K562 (cell line): ENCODE results near the gene CERS2. TPM values are rescaled to one million over a fixed set of nuclear protein-coding genes. Genes with fewer than 3 reads are reported as not detected.
A peak's percentile ranks its signal among the peaks of the same experiment; 100 is the strongest.

Source experiments
- ATAC-seq: fragments of 200-7000 bp; cut with Tn5 transposase; 3 replicates; pipeline ENCODE4 v1.9.1; 2020; ENCODE audit warnings: moderate library complexity
- BruUV-seq: library from RNA; stranded (reverse); fragments of 400-500 nt; replicated peaks from 2 replicates; lab custom pipeline; 2021; lab: Mats Ljungman, UMichigan
- CTCF ChIA-PET: fragments of 300-600 bp; formaldehyde crosslinking; extraction: SDS; loops from one replicate; lab custom pipeline; 2021; ENCODE audit warnings: low intra/inter-chr PET ratio; lab: Yijun Ruan, JAX
- POLR2A ChIA-PET: fragments of 300-600, 350-650 bp; sonication (Branson Sonifier 250); formaldehyde crosslinking; extraction: SDS; loops from one replicate; lab custom pipeline; 2021; ENCODE audit warnings: antibody characterized with exemption, inconsistent platforms; lab: Yijun Ruan, JAX
- DNase-seq, 4 experiments: peaks; one replicate each; pipeline versions ENCODE4 v3.0.0 to v3.0.0-alpha.2; 2011 to 2018; ENCODE audit warnings: low spot score in 3 of 4, mixed read lengths in 3 of 4; ENCODE audit errors: extremely low read depth in 1 of 4
- FAIRE-seq: peaks from 2 replicates; lab custom pipeline; 2011; peaks lifted over from hg19 to GRCh38; lab: Jason Lieb, UNC
- H2AFZ ChIP-seq: 2 replicates; pipeline ENCODE4 v1.6.0; 2011; ENCODE audit warnings: low read depth, low read length, control low read depth, inconsistent platforms
- H3K27ac ChIP-seq: fragments of 200-600 bp; 3 replicates; pipeline ENCODE4 v1.8.0; 2011; ENCODE audit warnings: low read depth, mild to moderate bottlenecking, control low read depth, inconsistent platforms, low read length, moderate library complexity, mixed read lengths; ENCODE audit errors: extremely low read depth
- H3K27me3 ChIP-seq, 2 experiments: fragments of 300-600 bp in 1 of 2; 2 replicates in 1 of 2; 3 replicates in 1 of 2; pipeline versions ENCODE4 v1.6.0 to v1.8.0; 2011; ENCODE audit warnings: inconsistent platforms in 2 of 2, low read length in 2 of 2, mild to moderate bottlenecking in 1 of 2, mixed read lengths in 1 of 2, moderate library complexity in 1 of 2; ENCODE audit not compliant: control insufficient read depth in 2 of 2, insufficient read depth in 2 of 2
- H3K36me3 ChIP-seq: fragments of 300-600 bp; 3 replicates; pipeline ENCODE4 v1.8.0; 2011; ENCODE audit warnings: mild to moderate bottlenecking, low read length, inconsistent platforms; ENCODE audit not compliant: control insufficient read depth, insufficient read depth
- H3K4me1 ChIP-seq, 2 experiments: fragments of 200-600 bp in 1 of 2; replicated peaks in 1 of 2; 2 replicates in 1 of 2; 3 replicates in 1 of 2; pipeline versions ENCODE4 v1.5.1 to v1.8.0; 2011; ENCODE audit warnings: inconsistent platforms in 2 of 2, low read length in 2 of 2, mild to moderate bottlenecking in 1 of 2, mixed read lengths in 1 of 2, moderate library complexity in 1 of 2; ENCODE audit not compliant: control insufficient read depth in 2 of 2, insufficient read depth in 2 of 2
- H3K4me2 ChIP-seq: 2 replicates; pipeline ENCODE4 v1.6.1; 2011; ENCODE audit warnings: low read length, control low read depth, inconsistent platforms, mixed read lengths; ENCODE audit not compliant: insufficient read depth
- H3K4me3 ChIP-seq: fragments of 200-600 bp; sonication (generic), shearing (Covaris generic); 2 replicates; pipeline ENCODE4 v1.5.1; 2016; ENCODE audit warnings: control low read depth, inconsistent platforms
- H3K79me2 ChIP-seq: fragments of 200-600 bp; 3 replicates; pipeline ENCODE4 v1.8.0; 2011; ENCODE audit warnings: low read length, inconsistent platforms; ENCODE audit not compliant: control insufficient read depth, insufficient read depth
- H3K9ac ChIP-seq, 2 experiments: 2 replicates each; pipeline versions ENCODE4 v1.6.0 to v1.6.1; 2011; ENCODE audit warnings: low read depth in 2 of 2, low read length in 2 of 2, control low read depth in 1 of 2, inconsistent platforms in 1 of 2, mild to moderate bottlenecking in 1 of 2, mixed read lengths in 1 of 2; ENCODE audit not compliant: insufficient read depth in 1 of 2
- H3K9me1 ChIP-seq: one replicate; pipeline ENCODE4 v1.6.0; 2011; ENCODE audit warnings: inconsistent platforms, mild to moderate bottlenecking, low read length, moderate library complexity; ENCODE audit not compliant: control insufficient read depth, insufficient read depth
- H3K9me3 ChIP-seq: replicated peaks from 2 replicates; pipeline ENCODE4 v1.5.1; 2011; ENCODE audit warnings: low read depth, low read length, inconsistent platforms; ENCODE audit not compliant: control insufficient read depth, insufficient read depth
- H4K20me1 ChIP-seq: replicated peaks from 2 replicates; pipeline ENCODE4 v1.6.1; 2011; ENCODE audit warnings: low read length, inconsistent platforms, mixed read lengths; ENCODE audit not compliant: control insufficient read depth, insufficient read depth
- ATF3 ChIP-seq, 2 experiments: fragments of 450-650 bp in 1 of 2; sonication (generic) in 1 of 2; formaldehyde crosslinking in 1 of 2; IDR thresholded peaks in 1 of 2; conservative IDR thresholded peaks in 1 of 2; 2 replicates each; pipeline versions ENCODE4 v1.6.1 to v1.8.1; 2016 to 2023; ENCODE audit warnings: mild to moderate bottlenecking in 2 of 2, moderate library complexity in 2 of 2, inconsistent platforms in 1 of 2, missing genetic modification reagents in 1 of 2
- E2F6 ChIP-seq, 2 experiments: IDR thresholded peaks; 2 replicates each; pipeline ENCODE4 v1.6.1; 2011; ENCODE audit warnings: borderline replicate concordance in 1 of 2, control low read depth in 1 of 2, low read depth in 1 of 2, low read length in 1 of 2, mild to moderate bottlenecking in 1 of 2, mixed read lengths in 1 of 2, moderate library complexity in 1 of 2; ENCODE audit not compliant: insufficient read depth in 1 of 2, insufficient read length in 1 of 2, poor library complexity in 1 of 2, severe bottlenecking in 1 of 2; ENCODE audit errors: extremely low read depth in 1 of 2
- GTF3C2 ChIP-seq: IDR thresholded peaks from 3 replicates; pipeline ENCODE4 v1.6.1; 2011; ENCODE audit warnings: borderline replicate concordance, mild to moderate bottlenecking, moderate library complexity; ENCODE audit not compliant: insufficient read length; ENCODE audit errors: extremely low read depth
- HLTF ChIP-seq: fragments of 450-650 bp; IDR thresholded peaks from 2 replicates; pipeline ENCODE4 v1.6.1; 2016
- NR0B1 ChIP-seq: fragments of 450-650 bp; IDR thresholded peaks from one replicate; pipeline ENCODE4 v1.6.1; 2018; ENCODE audit warnings: mild to moderate bottlenecking, moderate library complexity; ENCODE audit not compliant: partially characterized antibody
- SMAD4 ChIP-seq: fragments of 250-450 bp; sonication (Bioruptor Pico); conservative IDR thresholded peaks from 2 replicates; pipeline ENCODE4 v1.8.0; 2021; ENCODE audit warnings: inconsistent platforms, mild to moderate bottlenecking, moderate library complexity
- USF1 ChIP-seq: sonication (generic); formaldehyde crosslinking; IDR thresholded peaks from 2 replicates; pipeline ENCODE4 v1.9.0; 2022; ENCODE audit warnings: mild to moderate bottlenecking, missing genetic modification reagents
- WGBS: fragments of 100-300 bp; shearing (Covaris generic); methylation state at CpG from one replicate; pipeline ENCODE4 v1.1.6; 2016; ENCODE audit warnings: low coverage, mixed read lengths; ENCODE audit not compliant: insufficient coverage; ENCODE audit errors: missing lambda C conversion rate; 5-methylcytosine and 5-hydroxymethylcytosine counted together
- in situ Hi-C: fragments of 300-500 bp; cut with MboI; formaldehyde crosslinking; loops from 4 replicates; pipeline ENCODE4 v1.15.0; 2018; ENCODE audit warnings: inconsistent platforms, mixed read lengths
- intact Hi-C: fragments of 100-400 bp; cut with micrococcal nuclease; formaldehyde crosslinking; loops from 2 replicates; pipeline ENCODE4 v1.14.2; 2022
- polyA plus RNA-seq, 8 experiments: library from polyadenylated mRNA; depleted of rRNA in 4 of 8; stranded (reverse) in 5 of 8; unstranded in 3 of 8; fragments of >200 nt; fragmentation: Nextera tagmentation in 2 of 8; fragmentation: Illumina TruSeq in 1 of 8; extraction: Ambion mirVana in 2 of 8; extraction: Trizol in 1 of 8; gene quantifications; 2 replicates each; pipeline versions ENCODE4 v1.2.1 to v1.2.3, GENCODE V29; 2011 to 2014; ENCODE audit warnings: inconsistent platforms in 1 of 8, missing spikeins in 1 of 8
- total RNA-seq, 7 experiments: library from RNA; depleted of rRNA in 6 of 7; stranded (reverse); fragments of >200 nt in 6 of 7; fragmentation: Illumina TruSeq in 2 of 7; extraction: Trizol in 2 of 7; gene quantifications; 2 replicates each; pipeline versions ENCODE4 v1.2.1 to v1.2.3, GENCODE V29; 2011 to 2021; ENCODE audit warnings: low replicate concordance in 1 of 7

Gene CERS2
- total and polyA plus RNA-seq, 9 of the 15 experiments (the other 6 are each of a cell fraction or from before 2014, with no cell fraction given): 23.4 to 295 (median 132) TPM

- no peak for TF ChIP-seq E2F6 (IDR thresholded peaks at IDR 0.05; ENCODE audit: borderline replicate concordance in 1 of 2, extremely low read depth in 1 of 2, insufficient read depth in 1 of 2, insufficient read length in 1 of 2, low read depth in 1 of 2, low read length in 1 of 2, poor library complexity in 1 of 2, severe bottlenecking in 1 of 2)
Measured at GRCh38 chr1:150987924-150988323, 13.3 kb upstream of the CERS2 start (continued).

GRCh38 chr1:150985179-150985825 lies 10.7 kb upstream of the CERS2 start:
- no peak overlapping the region for H3K4me2 ChIP-seq
- H3K27me3 ChIP-seq: no peaks in the 10 kb centered on the region
- peaks cover 2% of the 10 kb centered on the region for H3K9me1 ChIP-seq
- CTCF ChIA-PET: no interaction called here
- H3K4me3 ChIP-seq: no peak overlapping the region
- in situ Hi-C loops: no loop called here
- H3K4me1 ChIP-seq: peaks cover 20 to 27% of the 10 kb centered on the region in 2 experiments
- POLR2A ChIA-PET: interaction anchor here (0.9 to 3.0 kb wide), 5 partner anchors 8 to 26 kb away, joined by 3 to 21 read pairs (median 4); no protein-coding TSS in a partner anchor
- no peak overlapping the region for H3K27ac ChIP-seq
- H3K9ac ChIP-seq: no peak overlapping the region
- H4K20me1 ChIP-seq: no peaks in the 10 kb centered on the region
- no TSS peak for BruUV-seq
- no peak for ATAC-seq
- intact Hi-C loops: no loop called here
- H3K79me2 ChIP-seq: no peaks in the 10 kb centered on the region
- peak; percentile 37 for FAIRE-seq
- 6% methylated on average over 2 of the region's 2 CpGs for WGBS
- DNase-seq: no peak
- H3K36me3 ChIP-seq: no peaks in the 10 kb centered on the region
- H3K9me3 ChIP-seq: no peaks in the 10 kb centered on the region
- no peak overlapping the region for H2AFZ ChIP-seq
- TF ChIP-seq ATF3 (IDR thresholded peaks at IDR 0.05) (peak; percentile 56), ATF3 (CRISPR knock-in tag; conservative IDR thresholded peaks at IDR 0.05) (no peak), USF1 (CRISPR knock-in tag) (no peak), E2F6 (IDR thresholded peaks at IDR 0.05; ENCODE audit: borderline replicate concordance in 1 of 2, extremely low read depth in 1 of 2, insufficient read depth in 1 of 2, insufficient read length in 1 of 2, low read depth in 1 of 2, low read length in 1 of 2, poor library complexity in 1 of 2, severe bottlenecking in 1 of 2) (peak in 1 of 2 experiments; percentile 26), HLTF (no peak), NR0B1 (no peak), SMAD4 (CRISPR knock-in tag) (no peak), GTF3C2 (no peak)
